Keratinocyte (primary cell): ENCODE measurements around the gene DDX46. TPM values are rescaled to one million over a fixed set of nuclear protein-coding genes. Genes with fewer than 3 reads are reported as not detected.

Experiments
- DNase-seq: peaks from one replicate; pipeline ENCODE4 v3.0.0-alpha.2; 2011; ENCODE audit warnings: low read depth, missing footprints, low spot score
- FAIRE-seq: peaks from 2 replicates; lab custom pipeline; 2011; peaks lifted over from hg19 to GRCh38; lab: Jason Lieb, UNC
- H2AFZ ChIP-seq: 2 replicates; pipeline ENCODE4 v1.6.0; 2012; ENCODE audit warnings: low read length, control low read depth, inconsistent platforms; ENCODE audit not compliant: control insufficient read depth
- H3K27ac ChIP-seq: 2 replicates; pipeline ENCODE4 v1.5.1; 2011; ENCODE audit warnings: low read length; ENCODE audit not compliant: control insufficient read depth, insufficient read depth
- H3K27me3 ChIP-seq: 3 replicates; pipeline ENCODE4 v1.6.0; 2011; ENCODE audit warnings: low read length; ENCODE audit not compliant: control insufficient read depth, insufficient read depth; ENCODE audit errors: extremely low read depth
- H3K36me3 ChIP-seq, 2 experiments: 2 replicates in 1 of 2; 3 replicates in 1 of 2; pipeline ENCODE4 v1.5.1; 2011; ENCODE audit warnings: low read length in 2 of 2, mild to moderate bottlenecking in 1 of 2; ENCODE audit not compliant: control insufficient read depth in 2 of 2, insufficient read depth in 2 of 2; ENCODE audit errors: extremely low read depth in 1 of 2
- H3K4me1 ChIP-seq: 3 replicates; pipeline ENCODE4 v1.5.1; 2011; ENCODE audit warnings: low read length; ENCODE audit not compliant: control insufficient read depth, insufficient read depth; ENCODE audit errors: extremely low read depth
- H3K4me2 ChIP-seq: 3 replicates; pipeline ENCODE4 v1.6.0; 2011; ENCODE audit warnings: low read depth, low read length; ENCODE audit not compliant: control insufficient read depth, insufficient read depth; ENCODE audit errors: extremely low read depth
- H3K4me3 ChIP-seq, 3 experiments: fragments of 200-600 bp in 1 of 3; sonication (generic) in 1 of 3; 2 replicates in 2 of 3; 3 replicates in 1 of 3; pipeline ENCODE4 v1.5.1; 2011 to 2016; ENCODE audit warnings: low read length in 3 of 3, mild to moderate bottlenecking in 3 of 3, control low read depth in 2 of 3, inconsistent platforms in 1 of 3, low read depth in 1 of 3, mixed read lengths in 1 of 3, mixed run types in 1 of 3, moderate library complexity in 1 of 3; ENCODE audit not compliant: control insufficient read depth in 2 of 3, insufficient read depth in 2 of 3; ENCODE audit errors: extremely low read depth in 1 of 3
- H3K79me2 ChIP-seq: 2 replicates; pipeline ENCODE4 v1.6.0; 2012; ENCODE audit warnings: low read length; ENCODE audit not compliant: control insufficient read depth, insufficient read depth
- H3K9ac ChIP-seq: 3 replicates; pipeline ENCODE4 v1.6.0; 2011; ENCODE audit warnings: low read length; ENCODE audit not compliant: control insufficient read depth, insufficient read depth; ENCODE audit errors: extremely low read depth
- H3K9me1 ChIP-seq: 3 replicates; pipeline ENCODE4 v1.6.0; 2011; ENCODE audit warnings: low read length; ENCODE audit not compliant: control insufficient read depth, insufficient read depth; ENCODE audit errors: extremely low read depth
- H3K9me3 ChIP-seq: 2 replicates; pipeline ENCODE4 v1.5.1; 2012; ENCODE audit warnings: low read depth, low read length; ENCODE audit not compliant: control insufficient read depth
- H4K20me1 ChIP-seq: 3 replicates; pipeline ENCODE4 v1.6.0; 2011; ENCODE audit warnings: low read length; ENCODE audit not compliant: control insufficient read depth, insufficient read depth; ENCODE audit errors: extremely low read depth
- EZH2 ChIP-seq: IDR thresholded peaks from one replicate; pipeline ENCODE4 v1.6.1; 2012; ENCODE audit warnings: inconsistent platforms, mild to moderate bottlenecking, low read length, moderate library complexity
- dilution Hi-C: fragments of 300-500 bp; cut with MboI; formaldehyde crosslinking; loops from one replicate; pipeline ENCODE4 v1.7.0; 2020; ENCODE audit warnings: low sequenced_read_pairs; ENCODE audit not compliant: extremely low pct_ligation_motif_present
- polyA plus RNA-seq, 5 experiments: library from polyadenylated mRNA; depleted of rRNA in 3 of 5; stranded (reverse) in 3 of 5; stranded (forward) in 1 of 5; unstranded in 1 of 5; fragments of >200 nt; gene quantifications; 1 replicate in 1 of 5; 2 replicates in 3 of 5; 3 replicates in 1 of 5; pipeline versions ENCODE4 v1.2.1 to v1.2.3, GENCODE V29; 2011 to 2012; ENCODE audit warnings: missing spikeins in 2 of 5, low read depth in 1 of 5, low replicate concordance in 1 of 5
- TF ChIP-seq, protein P1 (sequence below), 3 experiments: IDR thresholded peaks in 1 of 3; conservative IDR thresholded peaks in 1 of 3; optimal IDR thresholded peaks in 1 of 3; 2 replicates in 2 of 3; 3 replicates in 1 of 3; pipeline versions ENCODE3 to v1.5.1; 2011; ENCODE audit warnings: low read length in 3 of 3, mild to moderate bottlenecking in 3 of 3, moderate library complexity in 2 of 3, control low read depth in 1 of 3, inconsistent platforms in 1 of 3; ENCODE audit not compliant: insufficient read depth in 2 of 3; ENCODE audit errors: extremely low read depth in 1 of 3

Gene DDX46
- polyA plus RNA-seq, 1 donor (not counting 4 experiments of a cell fraction or from before 2014, with no cell fraction given) = 39.0 TPM

- H2AFZ ChIP-seq = no peak overlapping the region
- DNase-seq (no peak), FAIRE-seq (no peak)
- H3K4me2 ChIP-seq = no peak overlapping the region
- H4K20me1 ChIP-seq = no peaks in the 10 kb centered on the region
- no peaks in the 10 kb centered on the region for H3K27me3 ChIP-seq
- no peak overlapping the region for H3K9ac ChIP-seq
- no peaks in the 10 kb centered on the region for H3K4me1 ChIP-seq
- dilution Hi-C loops = no loop called here
- H3K4me3 ChIP-seq = no peak overlapping the region
- no peak overlapping the region for H3K27ac ChIP-seq
- H3K9me3 ChIP-seq = no peaks in the 10 kb centered on the region
- H3K79me2 ChIP-seq = no peaks in the 10 kb centered on the region
- TF ChIP-seq, protein P1, sequence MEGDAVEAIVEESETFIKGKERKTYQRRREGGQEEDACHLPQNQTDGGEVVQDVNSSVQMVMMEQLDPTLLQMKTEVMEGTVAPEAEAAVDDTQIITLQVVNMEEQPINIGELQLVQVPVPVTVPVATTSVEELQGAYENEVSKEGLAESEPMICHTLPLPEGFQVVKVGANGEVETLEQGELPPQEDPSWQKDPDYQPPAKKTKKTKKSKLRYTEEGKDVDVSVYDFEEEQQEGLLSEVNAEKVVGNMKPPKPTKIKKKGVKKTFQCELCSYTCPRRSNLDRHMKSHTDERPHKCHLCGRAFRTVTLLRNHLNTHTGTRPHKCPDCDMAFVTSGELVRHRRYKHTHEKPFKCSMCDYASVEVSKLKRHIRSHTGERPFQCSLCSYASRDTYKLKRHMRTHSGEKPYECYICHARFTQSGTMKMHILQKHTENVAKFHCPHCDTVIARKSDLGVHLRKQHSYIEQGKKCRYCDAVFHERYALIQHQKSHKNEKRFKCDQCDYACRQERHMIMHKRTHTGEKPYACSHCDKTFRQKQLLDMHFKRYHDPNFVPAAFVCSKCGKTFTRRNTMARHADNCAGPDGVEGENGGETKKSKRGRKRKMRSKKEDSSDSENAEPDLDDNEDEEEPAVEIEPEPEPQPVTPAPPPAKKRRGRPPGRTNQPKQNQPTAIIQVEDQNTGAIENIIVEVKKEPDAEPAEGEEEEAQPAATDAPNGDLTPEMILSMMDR (optimal IDR thresholded peaks at IDR 0.05 in 1 of 3, IDR thresholded peaks at IDR 0.05 in 1 of 3, conservative IDR thresholded peaks at IDR 0.05 in 1 of 3; ENCODE audit: extremely low read depth in 1 of 3, insufficient read depth in 2 of 3, low read length in 3 of 3) = no peak
- TF ChIP-seq EZH2 = no peak
- no peaks in the 10 kb centered on the region for H3K9me1 ChIP-seq
- peaks cover 8 to 13% of the 10 kb centered on the region in 2 experiments for H3K36me3 ChIP-seq
These were observed 63.3 kb downstream of the DDX46 start for GRCh38 chr5:134821841-134822240.

GRCh38 chr5:134824681-134825080 is 66.1 kb downstream of the DDX46 start:
- DNase-seq (no peak), FAIRE-seq (no peak)
- Histone ChIP-seq H3K79me2 (no peaks in the 10 kb centered on the region), H3K4me3 (no peak overlapping the region), H3K9me3 (no peaks in the 10 kb centered on the region), H3K9ac (no peak overlapping the region), H3K4me2 (no peak overlapping the region), H4K20me1 (no peaks in the 10 kb centered on the region), H2AFZ (no peak overlapping the region), H3K9me1 (no peaks in the 10 kb centered on the region), H3K27ac (no peak overlapping the region), H3K4me1 (no peaks in the 10 kb centered on the region), H3K36me3 (peaks cover 8 to 13% of the 10 kb centered on the region in 2 experiments), H3K27me3 (no peaks in the 10 kb centered on the region)
- TF ChIP-seq EZH2 = no peak
- TF ChIP-seq, protein P1 (optimal IDR thresholded peaks at IDR 0.05 in 1 of 3, IDR thresholded peaks at IDR 0.05 in 1 of 3, conservative IDR thresholded peaks at IDR 0.05 in 1 of 3; ENCODE audit: extremely low read depth in 1 of 3, insufficient read depth in 2 of 3, low read length in 3 of 3) = no peak
- dilution Hi-C loops = no loop called here
